Mammary epithelial cell (primary cell): Measurements from ENCODE around the gene TMC2.

Source experiments
- EZH2 ChIP-seq: IDR thresholded peaks from 2 replicates; pipeline ENCODE4 v1.6.1; 2012; ENCODE audit warnings: low read length, inconsistent platforms, borderline replicate concordance
- TF ChIP-seq, protein P1 (sequence below), 2 donors: IDR thresholded peaks in 1 of 2; conservative IDR thresholded peaks in 1 of 2; 2 replicates each; pipeline ENCODE4 v1.5.1; 2011 to 2012; ENCODE audit warnings: inconsistent platforms in 2 of 2, low read length in 2 of 2, mild to moderate bottlenecking in 2 of 2, control low read depth in 1 of 2, low read depth in 1 of 2; ENCODE audit not compliant: insufficient read depth in 1 of 2; ENCODE audit errors: extremely low read depth in 1 of 2

DNA sequence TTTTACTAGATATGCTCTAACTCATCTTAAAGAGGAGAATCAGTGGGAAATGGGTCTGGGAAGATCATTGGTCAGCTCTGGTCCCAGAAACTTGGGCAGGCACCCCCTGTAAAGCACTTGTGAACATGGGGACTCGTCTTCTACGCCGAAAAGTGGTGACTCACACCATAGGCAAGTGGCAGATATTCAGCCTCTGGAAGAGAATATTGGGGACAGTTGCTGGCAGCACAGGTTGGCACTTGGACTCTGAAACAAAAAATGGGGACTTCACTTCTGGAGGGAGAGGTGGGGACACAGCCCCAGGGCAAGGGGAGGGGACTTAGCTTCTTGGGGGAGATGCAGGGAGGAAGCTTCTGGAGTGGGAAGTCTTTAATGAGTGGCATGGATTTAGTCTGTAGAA is 15.8 kb upstream of the TMC2 start:
- TF ChIP-seq EZH2 = no peak
- TF ChIP-seq, protein P1, sequence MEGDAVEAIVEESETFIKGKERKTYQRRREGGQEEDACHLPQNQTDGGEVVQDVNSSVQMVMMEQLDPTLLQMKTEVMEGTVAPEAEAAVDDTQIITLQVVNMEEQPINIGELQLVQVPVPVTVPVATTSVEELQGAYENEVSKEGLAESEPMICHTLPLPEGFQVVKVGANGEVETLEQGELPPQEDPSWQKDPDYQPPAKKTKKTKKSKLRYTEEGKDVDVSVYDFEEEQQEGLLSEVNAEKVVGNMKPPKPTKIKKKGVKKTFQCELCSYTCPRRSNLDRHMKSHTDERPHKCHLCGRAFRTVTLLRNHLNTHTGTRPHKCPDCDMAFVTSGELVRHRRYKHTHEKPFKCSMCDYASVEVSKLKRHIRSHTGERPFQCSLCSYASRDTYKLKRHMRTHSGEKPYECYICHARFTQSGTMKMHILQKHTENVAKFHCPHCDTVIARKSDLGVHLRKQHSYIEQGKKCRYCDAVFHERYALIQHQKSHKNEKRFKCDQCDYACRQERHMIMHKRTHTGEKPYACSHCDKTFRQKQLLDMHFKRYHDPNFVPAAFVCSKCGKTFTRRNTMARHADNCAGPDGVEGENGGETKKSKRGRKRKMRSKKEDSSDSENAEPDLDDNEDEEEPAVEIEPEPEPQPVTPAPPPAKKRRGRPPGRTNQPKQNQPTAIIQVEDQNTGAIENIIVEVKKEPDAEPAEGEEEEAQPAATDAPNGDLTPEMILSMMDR (conservative IDR thresholded peaks at IDR 0.05 in 1 of 2, IDR thresholded peaks at IDR 0.05 in 1 of 2; ENCODE audit: extremely low read depth in 1 of 2, insufficient read depth in 1 of 2, low read depth in 1 of 2, low read length in 2 of 2) = no peak
